Embryonic facial prominence (tissue), 1 donor: ENCODE data around the gene SP7.
"Not testable (repeated sequence)": the region's sequence is repeated elsewhere in the genome, so short reads cannot be mapped to it uniquely, and the experiment has no call there.

Experiments used
- DNase-seq: peaks from one replicate; pipeline ENCODE4 v3.0.0-alpha.2; 2016; ENCODE audit errors: extremely low spot score

The SP7 gene

DNA sequence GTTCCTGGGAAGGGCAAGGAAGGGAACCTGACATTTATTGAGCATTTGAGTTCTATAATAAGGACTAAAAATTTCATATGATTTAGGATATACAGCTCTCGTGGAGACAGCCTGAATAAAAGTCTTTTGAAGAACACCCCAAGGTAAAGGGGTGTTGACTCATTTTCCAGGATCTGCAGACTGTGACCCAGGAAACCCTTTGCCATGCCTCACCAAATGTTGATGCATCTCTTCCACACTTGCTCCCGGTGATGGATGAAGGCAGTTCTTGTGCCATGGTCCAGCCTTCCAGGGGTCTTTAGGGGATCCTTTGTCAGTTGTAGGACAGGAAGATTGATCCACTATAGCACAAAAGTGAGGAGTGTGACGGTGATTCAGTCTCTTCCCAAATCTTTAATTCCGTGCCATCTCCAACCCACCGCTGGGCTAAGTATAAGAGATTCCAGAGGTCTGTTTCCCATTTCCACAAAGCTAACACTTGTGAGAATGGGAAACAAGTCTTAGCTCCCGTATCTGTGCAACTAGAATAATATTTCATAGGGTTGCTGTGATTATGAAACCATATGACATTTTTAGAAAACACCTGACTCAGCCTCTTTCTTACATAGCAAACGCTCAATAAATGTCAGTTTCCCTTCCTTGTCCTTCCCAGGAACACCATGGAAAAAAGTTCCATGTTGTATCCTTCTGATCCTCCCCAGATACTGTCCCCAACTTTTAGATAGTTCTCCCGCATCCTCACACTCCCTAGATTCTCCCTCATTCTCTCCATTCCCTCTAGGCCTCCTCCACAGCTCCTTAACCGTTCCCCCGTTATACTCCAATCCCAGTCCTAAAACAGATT is 15.6 kb downstream of the SP7 start:
- DNase-seq: no peak

DNA sequence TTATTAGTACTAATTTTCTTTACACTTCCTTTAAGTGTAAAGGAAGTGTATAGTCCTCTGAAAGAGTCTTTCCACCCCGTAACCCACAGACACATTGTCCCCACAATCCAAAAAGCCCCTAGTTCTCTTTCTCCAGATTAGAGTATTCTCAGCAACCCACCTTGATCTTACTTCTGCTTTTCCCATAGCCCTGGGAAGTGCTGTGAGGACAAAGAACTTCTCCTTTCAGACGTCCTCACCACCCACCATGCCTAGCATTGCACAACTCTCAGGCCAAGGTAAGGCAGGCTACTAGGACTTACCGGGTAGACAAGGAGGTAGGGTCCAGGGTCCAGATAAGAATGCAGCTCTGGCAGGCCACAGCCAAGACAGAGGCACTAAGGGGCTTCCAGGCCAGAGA is 22.2 kb downstream of the SP7 start:
- DNase-seq: no peak

DNA sequence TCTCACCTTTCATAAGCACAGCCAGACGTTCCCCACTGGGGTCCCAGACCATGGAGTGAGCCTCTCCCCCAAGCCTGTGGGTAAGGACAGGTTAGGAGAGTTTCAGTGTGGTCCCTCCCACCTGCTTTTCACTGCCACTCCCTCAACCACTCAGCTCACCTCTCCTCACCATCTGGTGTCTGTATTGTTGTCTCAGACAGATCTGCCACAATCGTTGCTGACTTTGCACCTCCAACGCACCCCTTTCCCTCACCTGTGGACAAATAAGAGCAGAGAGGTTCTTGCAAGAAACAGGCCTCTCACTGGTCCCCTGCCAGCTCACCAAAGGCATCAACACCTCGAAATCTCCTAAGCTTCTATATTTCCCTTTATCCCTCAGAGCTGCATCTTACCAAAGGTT is 27.9 kb downstream of the SP7 start:
- DNase-seq: no peak

DNA sequence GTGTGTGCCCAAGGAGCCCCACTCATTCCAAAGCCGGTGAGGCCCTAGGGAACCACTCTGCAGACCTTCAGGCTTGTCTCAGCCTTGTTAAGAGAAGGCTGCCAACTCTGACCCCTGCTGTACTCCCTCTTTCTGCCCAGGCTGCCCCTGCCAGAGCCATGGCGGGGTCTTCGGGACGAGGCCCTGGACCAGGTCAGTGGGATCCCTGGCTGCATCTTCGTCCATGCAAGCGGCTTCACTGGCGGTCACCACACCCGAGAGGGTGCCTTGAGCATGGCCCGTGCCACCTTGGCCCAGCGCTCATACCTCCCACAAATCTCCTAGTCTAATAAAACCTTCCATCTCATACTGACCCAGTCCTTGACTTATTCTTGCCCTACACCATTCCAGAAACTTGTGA is 29.3 kb downstream of the SP7 start:
- DNase-seq: no peak

DNA sequence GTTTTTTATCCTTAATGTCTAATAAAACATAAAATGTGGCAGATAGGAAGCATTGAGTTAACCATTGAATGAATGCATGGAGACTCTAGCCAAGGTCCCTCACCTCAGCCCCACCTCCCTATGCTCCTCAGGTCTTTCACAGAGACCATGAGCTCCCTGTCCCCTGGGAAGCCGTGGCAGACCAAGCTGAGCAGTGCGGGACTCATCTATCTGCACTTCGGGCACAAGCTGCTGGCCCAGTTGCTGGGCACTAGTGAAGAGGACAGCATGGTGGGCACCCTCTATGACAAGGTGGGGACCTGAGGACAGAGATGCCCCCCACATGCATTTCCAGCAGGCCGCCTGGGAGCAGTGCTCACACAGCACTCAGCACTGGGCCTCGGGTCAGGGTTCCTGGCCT is 33.3 kb downstream of the SP7 start:
- no peak for DNase-seq

DNA sequence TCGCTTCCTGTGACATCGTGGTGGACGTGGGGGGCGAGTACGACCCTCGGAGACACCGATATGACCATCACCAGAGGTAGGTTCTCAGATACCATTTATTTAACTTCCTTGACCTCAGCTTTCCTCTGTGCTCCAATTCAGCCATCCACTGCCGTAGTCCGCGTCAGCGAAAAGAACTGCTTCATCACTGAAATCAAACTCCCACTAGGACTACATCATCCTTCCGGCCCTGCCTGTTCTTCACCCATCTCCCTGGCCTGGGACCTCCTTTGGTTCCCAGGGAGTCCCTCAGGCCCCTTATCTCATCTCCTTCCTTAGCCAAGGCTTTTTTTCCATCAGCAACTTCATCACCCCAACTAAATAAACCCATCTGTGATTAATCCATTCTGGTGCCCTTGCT is 36.0 kb downstream of the SP7 start:
- no peak for DNase-seq

DNA sequence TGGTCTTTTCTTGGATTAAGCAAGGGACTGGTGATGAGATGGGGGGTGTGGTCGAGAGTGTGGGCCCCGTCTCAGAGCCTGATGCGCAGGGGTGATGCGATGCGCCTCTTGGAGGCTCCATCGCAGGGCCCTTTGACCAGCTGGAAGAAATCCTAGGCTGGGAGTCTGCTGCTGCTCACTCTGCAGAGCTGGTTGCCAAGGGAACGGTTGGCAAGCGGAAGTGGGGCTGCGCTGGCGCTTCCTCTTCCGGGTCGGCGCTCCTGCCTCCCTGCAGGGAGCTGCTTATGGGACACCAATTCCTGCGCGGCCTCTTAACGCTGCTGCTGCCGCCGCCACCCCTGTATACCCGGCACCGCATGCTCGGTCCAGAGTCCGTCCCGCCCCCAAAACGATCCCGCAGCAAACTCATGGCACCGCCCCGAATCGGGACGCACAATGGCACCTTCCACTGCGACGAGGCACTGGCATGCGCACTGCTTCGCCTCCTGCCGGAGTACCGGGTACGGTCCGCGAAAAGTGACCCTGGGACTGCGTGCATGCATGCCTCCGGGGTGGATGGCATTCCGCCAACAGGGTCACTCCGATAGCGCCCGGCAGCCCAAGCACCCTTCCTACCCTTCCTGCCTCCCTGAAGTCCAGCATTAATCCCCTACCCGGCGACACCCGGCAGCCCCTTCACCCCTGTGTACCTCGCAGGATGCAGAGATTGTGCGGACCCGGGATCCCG is 36.5 kb downstream of the SP7 start, which contains the start of gene MYG1:
MYG1 (plus strand) TSS at position 242 of the 727 bp plus-strand sequence; CDS start at position 285, 43 bp downstream.
- DNase-seq: peak; percentile 78

DNA sequence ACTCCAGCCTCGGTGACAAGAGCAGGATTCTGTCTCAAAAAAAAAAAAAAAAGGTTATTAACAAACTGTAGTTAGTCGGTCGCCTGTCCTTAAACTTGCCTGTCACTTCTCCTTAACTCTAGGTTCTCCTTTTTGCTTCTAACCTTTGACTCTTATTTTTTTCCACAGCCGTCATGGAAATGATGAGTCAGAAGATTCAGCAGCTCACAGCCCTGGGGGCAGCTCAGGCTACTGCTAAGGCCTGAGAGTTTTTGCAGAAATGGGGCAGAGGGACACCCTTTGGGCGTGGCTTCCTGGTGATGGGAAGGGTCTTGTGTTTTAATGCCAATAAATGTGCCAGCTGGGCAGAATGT is 37.1 kb downstream of the SP7 start:
- no peak for DNase-seq

DNA sequence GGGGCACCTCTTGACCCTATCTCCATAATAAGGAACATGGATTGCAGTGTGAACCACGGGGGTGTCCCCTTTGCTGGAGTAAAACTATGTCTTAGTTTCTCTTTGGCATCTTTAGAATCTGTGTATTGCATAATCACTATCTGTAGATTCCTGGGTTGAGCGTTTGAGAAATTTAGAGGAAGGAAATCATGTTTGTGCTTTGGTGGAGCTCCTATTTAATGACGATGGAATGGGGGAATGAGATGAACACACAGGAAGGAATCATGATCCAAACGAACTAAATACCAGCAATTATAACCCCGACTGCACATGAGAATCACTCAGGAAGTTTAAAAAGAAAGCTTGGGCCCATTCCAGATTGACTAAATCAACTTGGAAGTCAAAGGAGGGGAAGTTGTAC is 38.0 kb downstream of the SP7 start:
- DNase-seq: no peak

DNA sequence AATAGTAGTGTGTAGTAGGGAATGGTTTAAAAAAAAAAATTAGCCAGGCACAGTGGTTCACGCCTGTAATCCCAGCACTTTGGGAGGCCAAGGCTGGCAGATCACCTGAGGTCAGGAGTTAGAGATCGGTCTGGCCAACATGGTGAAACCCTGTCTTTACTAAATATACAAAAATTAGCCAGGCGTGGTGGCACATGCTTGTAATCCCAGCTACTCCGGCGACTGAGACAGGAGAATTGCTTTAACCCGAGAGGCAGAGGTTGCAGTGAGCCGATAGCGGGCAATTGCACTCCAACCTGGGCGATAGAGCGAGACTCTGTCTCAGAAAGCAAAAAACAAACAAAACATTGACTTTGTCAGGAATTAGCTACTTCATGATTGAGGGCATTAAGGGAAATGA is 39.0 kb downstream of the SP7 start:
- not testable (repeated sequence) for DNase-seq

DNA sequence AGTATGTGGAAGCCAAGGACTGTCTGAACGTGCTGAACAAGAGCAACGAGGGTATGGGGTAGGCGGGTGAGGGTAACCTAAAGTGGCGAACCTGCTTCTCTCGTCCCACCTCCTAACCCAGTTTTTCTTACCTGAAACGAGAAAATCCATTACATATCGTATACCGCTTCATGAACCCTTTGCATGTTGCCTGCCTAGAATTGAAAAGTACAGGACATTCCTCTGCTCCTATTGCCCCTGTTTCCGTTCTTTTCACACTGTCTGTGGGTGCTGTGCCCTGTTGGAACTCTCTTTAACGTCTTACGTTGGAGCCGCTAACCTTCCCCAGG is 40.3 kb downstream of the SP7 start:
- no peak for DNase-seq

DNA sequence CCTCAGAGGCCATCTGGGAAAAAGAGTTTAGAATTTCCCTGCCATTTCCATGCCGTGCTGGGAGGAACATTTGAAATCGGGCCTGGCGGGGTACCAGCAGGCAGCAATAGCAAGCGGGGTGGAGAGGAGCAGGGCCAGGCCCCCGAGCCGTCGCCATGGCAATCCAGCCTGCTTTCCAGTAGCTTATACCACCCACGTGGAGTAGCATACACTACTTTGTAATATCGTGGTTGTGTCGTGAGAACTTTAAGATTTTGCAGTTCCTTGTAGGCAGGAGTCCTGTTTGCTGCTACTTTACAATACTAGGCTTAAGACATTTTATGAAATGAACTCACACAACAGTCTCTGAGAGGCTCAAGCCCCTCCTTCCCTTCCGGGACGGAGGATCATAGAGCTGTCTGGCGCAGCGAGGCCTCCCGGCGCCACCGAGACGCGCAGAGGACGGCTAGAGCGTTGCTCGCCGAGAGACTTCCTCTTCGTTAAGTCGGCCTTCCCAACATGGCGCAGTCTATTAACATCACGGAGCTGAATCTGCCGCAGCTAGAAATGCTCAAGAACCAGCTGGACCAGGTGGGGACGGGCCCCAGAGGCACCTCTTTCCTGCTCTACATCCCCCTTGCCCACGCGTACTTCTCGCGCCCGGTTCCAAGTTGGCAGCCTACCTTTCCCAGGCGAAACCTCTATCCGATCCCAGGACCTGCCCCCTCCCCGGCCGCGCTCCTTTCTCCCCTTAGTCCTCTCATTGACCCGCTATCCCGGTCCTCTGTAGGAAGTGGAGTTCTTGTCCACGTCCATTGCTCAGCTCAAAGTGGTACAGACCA is 40.9 kb downstream of the SP7 start, which contains the start of gene PFDN5:
PFDN5 (plus strand) TSS at position 473 of the 821 bp plus-strand sequence; CDS start at position 499, 26 bp downstream.
- DNase-seq: peak; percentile 81

DNA sequence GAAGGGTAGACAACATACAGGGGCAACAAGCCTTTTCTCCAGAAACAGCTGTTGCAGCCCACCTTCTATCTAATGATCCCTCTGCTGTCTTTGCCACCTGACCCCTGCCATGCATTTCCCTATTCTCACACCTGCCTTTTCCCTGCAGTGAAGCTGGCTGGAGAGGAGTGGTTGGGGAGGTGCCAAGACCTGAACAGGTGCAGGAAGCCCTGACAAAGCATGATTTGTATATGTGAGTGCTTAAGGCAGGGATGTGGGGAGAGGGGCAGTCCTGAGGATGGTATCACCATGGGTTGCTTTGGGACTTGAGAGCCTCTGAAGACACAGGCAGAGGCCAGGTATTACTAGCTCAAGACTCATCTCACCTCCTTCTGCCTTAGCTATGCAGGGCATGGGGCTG is 43.7 kb downstream of the SP7 start:
- no peak for DNase-seq

DNA sequence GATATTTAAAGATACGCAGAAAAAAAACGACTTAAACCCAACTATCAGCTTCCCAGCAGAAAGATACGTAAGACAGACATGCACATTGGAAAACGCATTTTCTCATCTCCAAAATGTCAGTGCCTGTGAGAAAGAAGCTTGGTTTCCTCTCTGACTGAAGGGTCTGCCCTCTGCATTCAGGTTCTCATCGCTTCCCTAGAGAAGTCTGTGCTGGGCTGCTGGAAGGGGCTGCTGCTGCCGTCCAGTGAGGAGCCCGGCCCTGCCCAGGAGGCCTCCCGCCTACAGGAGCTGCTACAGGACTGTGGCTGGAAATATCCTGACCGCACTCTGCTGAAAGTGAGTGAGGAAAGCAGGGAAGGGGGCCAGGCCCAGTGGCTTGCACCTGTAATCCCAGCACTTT is 45.5 kb downstream of the SP7 start:
- no peak for DNase-seq

DNA sequence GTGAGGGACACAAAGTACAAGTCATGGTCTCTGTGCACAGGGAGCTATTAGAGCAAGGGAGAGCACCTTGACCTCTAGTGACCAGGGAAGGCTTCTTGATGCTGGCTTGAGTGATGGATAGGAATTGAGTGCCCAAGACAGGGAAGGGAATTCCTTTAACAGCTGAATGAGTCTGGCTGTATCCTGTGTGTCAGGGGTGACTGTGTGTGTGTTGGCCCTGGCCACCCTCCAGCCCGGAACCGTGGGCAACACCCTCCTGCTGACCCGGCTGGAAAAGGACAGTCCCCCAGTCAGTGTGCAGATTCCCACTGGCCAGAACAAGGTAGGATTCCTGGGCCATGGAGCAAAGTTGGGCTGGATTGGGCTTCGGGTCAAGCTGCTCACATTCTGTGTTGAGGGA is 46.3 kb downstream of the SP7 start:
- DNase-seq: no peak

DNA sequence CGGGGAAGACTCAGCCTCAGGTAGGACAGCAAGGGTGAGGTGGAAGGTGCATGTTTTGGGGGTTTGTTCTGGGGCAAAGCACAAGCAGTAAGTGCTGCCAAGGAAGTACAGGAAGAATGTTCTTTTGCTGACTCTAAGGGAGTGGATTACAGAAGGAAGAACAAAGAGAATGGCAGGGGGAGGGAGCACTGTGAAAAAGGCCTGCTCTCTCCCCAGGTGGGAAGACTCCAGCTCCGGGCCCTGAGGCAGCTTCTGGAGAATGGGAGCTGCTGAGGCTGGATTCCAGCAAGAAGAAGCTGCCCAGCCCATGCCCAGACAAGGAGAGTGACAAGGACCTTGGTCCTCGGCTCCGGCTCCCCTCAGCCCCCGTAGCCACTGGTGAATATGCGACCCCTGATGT is 47.8 kb downstream of the SP7 start:
- DNase-seq: no peak

DNA sequence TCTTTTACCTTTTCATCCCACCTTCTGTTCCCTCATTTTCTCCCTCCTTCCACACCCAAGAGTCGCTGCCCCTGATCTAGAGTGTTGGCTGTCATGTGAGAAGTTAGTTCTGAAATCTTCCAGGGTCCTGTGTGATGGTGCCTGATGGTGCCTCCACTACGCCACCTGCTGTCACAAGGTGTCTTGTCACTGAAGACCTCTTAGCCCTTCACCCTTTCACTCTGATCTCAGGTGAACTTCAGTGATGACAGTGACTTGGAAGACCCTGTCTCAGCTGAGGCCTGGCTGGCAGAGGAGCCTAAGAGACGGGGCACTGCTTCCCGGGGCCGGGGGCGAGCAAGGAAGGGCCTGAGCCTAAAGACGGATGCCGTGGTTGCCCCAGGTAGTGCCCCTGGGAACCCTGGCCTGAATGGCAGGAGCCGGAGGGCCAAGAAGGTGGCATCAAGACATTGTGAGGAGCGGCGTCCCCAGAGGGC is 48.4 kb downstream of the SP7 start:
- DNase-seq: no peak

DNA sequence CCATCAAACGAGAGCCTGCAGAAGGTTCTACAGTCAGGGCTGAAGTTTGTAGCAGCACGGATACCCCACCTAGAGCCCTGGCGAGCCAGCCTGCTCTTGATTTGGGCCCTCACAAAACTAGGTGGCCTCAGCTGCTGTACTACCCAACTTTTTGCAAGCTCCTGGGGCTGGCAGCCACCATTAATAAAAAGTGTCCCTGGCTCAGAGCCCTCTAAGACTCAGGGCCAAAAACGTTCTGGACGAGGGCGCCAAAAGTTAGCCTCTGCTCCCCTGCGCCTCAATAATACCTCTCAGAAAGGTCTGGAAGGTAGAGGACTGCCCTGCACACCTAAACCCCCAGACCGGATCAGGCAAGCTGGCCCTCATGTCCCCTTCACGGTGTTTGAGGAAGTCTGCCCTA is 49.7 kb downstream of the SP7 start:
- no peak for DNase-seq

DNA sequence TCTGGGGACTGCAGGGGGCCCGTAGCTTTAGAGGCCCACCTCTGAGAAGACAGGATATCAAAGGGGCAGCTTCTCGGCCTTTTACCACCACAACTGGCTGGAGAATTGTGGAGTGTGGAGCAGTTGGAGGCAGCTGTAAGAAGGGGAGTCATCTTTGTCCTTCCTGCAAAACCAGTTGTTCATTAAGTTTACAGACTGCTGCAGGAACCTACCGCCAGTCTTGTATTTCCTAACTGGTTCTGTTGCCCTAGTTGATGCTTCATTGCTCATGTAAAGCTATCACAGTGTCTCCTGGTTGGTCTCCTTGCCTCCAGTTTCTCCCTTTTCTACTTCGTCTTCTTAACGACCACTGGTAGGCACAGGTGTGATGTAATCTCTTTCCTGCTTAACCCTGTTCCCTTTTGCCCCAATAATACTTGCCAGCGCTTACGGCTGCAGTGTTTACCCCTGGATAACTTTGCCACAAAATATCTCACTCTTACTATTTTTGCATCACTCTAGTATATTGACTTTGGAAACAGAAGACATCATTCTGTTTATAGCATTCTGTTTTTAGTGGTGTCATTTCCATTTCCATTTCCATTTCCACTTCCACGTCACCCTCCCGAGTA is 56.2 kb downstream of the SP7 start:
- DNase-seq: no peak

DNA sequence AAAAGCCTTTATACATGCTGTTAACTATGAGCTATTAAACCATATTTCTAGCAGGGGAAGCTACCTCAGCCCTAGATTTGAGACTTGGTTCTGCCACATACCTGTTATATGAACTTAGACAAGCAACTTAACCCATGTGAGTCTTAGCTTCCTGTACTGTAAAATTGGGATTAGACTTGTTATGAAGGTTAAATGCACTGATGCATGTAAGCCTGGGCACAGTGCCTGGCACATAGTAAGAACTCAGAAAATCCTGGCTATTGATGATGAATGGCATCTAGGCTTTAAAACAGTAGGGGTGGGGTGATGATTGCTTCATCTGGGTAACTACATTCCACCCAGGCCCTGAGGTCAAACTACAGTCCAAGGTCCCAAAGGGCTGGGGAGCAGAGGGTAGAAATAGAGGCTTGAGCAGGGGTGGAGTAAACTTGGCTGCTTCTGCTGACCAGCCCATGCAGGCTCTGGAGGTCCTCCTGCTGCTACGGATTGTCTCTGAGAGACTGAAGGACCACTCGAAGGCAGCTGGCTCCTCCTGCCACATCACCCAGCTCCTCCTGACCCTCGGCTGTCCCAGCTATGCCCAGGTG is 56.8 kb downstream of the SP7 start:
- DNase-seq: no peak

DNA sequence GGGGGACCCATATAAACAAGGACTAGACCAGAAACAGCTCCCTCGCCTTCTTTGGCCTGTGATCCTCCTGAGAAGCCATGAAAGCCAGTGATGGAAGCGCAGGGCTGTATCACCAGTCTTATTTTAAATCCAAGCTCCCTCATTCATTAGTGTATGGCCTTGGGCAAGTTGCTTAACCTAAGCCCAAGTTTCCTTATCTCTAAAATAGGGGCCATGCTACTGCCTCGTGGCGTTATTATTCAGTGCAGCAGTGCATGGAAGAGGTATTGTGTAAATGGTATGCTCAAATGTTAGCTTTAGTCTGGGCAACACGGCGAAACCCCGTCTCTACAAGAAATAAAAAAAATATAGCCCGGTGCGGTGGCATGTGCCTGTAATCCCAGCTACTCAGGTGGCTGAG is 58.2 kb downstream of the SP7 start:
- DNase-seq: no peak
